ENCODE data around the gene EYS.

Gene EYS

GRCh38 chr6:65202738-65203137 lies 504.3 kb downstream of the EYS start:
- DNase-seq (ENCODE audit: low spot score): no peak

GRCh38 chr6:65199683-65200082 lies 507.3 kb downstream of the EYS start:
- DNase-seq (ENCODE audit: low spot score): no peak

DNA sequence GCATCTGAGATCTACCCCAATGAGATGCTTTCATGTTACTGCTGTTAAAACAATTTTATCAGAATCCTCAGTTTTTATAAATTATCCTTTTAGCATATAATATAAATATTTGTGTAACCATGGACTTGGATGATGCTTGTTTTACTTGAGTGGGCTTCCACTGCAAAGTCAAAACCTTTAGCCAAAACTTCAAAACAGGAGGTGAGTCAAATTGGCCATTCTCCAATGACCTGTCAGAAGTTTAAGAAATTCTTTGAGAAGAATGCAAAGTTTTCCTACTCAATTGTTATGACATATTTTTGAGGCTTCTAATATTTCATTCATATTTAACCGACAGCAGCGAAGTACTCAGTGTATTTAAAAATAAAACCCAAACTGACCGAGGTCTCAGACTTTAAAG lies 507.9 kb downstream of the EYS start:
- no peak for DNase-seq (ENCODE audit: low spot score)

DNA sequence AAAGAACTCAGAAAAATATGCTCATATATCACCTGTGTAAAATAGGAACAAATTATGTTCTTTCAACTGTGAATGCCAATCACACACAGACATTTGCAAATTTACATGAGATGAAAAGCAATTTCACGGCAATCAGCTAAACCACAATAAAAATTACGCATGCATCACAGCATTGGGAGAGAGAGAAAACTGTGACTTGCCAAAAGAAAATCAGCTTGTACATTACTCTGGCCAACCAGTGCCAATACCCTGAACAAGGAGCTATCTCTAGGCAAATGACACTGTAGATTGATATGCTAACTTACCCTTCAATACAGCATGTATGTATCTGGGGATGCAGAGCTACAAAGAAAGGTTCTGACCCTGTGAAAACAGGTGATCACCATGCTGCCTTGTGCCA lies 515.6 kb downstream of the EYS start:
- no peak for DNase-seq (ENCODE audit: low spot score)

GRCh38 chr6:65189236-65189881 lies 517.7 kb downstream of the EYS start:
- no peak for DNase-seq (ENCODE audit: low spot score)

DNA sequence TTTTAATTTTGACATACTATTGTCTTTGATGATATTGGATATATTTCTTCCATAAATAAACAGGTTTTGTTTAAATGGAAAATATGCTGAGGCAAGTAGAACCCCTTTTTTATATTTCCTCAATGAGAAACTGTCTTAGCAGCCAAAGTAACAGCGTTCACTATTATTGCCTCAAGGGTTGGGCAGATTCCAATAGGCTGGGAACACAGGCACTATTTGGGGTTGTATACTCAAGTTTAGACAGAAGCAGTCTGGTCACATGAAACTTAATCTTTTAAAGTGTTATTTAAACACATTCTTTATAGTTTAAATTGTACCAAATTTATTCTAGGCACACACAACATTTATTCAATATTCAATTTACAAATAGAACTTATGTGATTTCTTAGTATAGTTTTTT lies 520.2 kb downstream of the EYS start:
- DNase-seq (ENCODE audit: low spot score): no peak

DNA sequence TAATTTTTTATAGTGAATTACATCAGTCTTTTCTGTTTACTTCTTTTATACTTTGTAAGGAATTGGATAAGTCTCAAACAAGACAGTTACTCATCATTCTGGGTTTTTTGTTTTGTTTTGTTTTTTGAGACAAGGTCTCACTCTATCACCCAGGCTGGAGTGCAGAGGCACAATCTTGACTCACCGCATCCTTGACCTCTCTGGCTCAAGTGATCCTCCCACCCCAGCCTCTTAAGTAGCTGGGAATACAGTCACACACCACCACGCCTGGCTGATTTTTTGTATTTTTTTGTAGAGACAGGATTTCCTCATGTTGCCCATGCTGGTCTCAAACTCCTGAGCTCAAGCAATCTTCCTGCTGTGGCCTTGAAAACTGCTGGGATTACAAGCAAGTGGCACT lies 524.3 kb downstream of the EYS start:
- no peak for DNase-seq (ENCODE audit: low spot score)

DNA sequence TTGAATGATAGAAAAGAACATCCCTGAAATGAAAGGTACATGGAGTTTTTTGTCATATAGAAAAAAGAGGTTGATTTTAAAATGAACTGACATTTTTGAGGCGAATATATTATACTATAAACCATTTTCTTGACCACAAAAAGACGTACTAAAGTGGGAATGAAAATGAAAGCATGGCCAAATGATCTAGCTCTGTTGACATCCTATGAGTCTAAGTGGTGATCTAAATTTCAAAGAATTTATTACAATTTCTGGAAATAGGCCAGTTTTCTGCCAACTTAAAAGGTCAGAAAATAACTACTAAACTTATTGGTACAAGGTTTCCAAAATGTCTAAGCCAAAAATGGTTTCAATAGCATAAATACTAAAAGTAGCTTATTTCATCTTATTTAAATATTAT lies 536.8 kb downstream of the EYS start:
- no peak for DNase-seq (ENCODE audit: low spot score)

DNA sequence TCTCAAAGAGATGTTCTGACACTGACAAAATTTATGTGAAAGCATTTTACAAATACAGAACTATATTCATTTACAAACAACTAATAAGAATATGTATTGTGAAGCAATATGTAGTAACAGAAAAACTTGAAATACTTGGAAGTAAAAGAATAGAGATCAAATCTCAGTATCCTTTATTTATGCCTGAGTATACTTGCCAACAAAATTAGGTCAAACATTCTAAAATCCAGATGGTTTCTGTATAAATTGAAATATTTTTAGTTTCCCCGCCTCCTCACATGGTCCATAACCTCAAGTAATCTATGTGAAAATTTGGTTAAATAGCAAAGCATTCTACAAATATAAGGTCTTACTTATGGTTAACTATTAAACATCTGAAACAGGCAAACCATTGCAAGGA lies 545.4 kb downstream of the EYS start:
- DNase-seq (ENCODE audit: low spot score): no peak

- DNase-seq (ENCODE audit: low spot score): no peak
Measured at GRCh38 chr6:65157025-65157424, 550.0 kb downstream of the EYS start.

DNA sequence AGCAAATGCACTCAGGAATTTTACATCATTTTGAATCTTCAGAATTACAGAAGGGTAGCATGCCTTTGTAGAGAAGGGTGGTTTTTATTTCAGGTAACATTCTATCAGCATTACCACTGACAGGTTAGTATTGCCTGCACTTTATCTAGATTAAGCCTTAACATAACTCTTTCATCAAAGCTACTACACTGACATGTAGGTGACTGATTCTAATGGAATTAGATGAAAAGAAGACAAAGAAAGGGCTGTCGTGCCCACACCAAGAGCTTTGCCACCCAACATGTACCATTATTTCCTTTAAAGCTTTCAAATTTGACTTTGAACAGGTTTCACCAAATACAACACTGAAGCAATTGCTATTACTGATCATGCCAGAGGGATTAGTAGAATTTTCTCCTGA lies 551.9 kb downstream of the EYS start:
- DNase-seq (ENCODE audit: low spot score): no peak

GRCh38 chr6:65149841-65150240 lies 557.2 kb downstream of the EYS start:
- no peak for DNase-seq (ENCODE audit: low spot score)

DNA sequence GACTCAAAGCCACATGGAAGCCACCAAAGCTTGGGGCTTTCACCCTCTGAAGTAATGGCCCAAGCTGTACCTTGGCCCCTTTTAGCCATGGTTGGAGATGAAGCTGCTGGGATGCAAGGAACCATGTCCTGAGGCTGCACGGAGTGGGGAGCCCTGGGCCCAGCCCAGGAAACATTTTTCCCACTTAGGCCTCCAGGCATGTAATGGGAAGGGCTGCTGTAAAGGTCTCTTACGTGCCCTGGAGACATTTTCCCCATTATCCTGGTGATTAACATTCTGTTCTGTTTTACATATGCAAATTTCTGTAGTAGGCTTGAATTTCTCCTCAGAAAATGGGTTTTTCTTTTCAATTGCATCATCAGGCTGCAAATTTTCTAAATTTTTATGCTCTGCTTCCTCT lies 558.2 kb downstream of the EYS start:
- DNase-seq (ENCODE audit: low spot score): no peak

DNA sequence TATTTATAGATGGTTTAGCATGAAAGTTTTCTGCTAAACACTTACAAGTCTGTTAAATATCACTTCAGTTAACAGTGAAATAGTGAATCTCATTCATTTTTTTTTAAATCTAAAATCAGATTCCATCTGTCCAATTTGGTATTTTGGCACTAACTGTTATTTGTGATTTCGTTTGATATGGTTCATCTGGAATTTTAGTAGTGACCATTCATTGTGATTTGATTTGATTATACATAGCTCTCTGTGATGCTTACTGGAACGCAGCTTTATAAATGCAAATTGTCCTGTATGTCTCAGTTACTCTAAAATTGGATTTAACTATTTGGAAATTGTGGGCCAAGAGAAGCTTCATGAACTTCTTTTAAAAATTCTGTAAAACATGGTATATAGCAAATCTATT lies 571.5 kb downstream of the EYS start:
- no peak for DNase-seq (ENCODE audit: low spot score)

- no peak for DNase-seq (ENCODE audit: low spot score)
Measured at GRCh38 chr6:65126667-65127066, 580.4 kb downstream of the EYS start.

GRCh38 chr6:65123521-65123920 lies 583.5 kb downstream of the EYS start:
- no peak for DNase-seq (ENCODE audit: low spot score)

GRCh38 chr6:65117817-65118409 lies 589.1 kb downstream of the EYS start:
- DNase-seq (ENCODE audit: low spot score): no peak

- no peak for DNase-seq (ENCODE audit: low spot score)
Measured at GRCh38 chr6:65116326-65116725, 590.7 kb downstream of the EYS start.

- peak; percentile 11 for DNase-seq (ENCODE audit: low spot score)
Measured at GRCh38 chr6:65113581-65113980, 593.4 kb downstream of the EYS start.

GRCh38 chr6:65112435-65112834 lies 594.6 kb downstream of the EYS start:
- no peak for DNase-seq (ENCODE audit: low spot score)

GRCh38 chr6:65110031-65110430 lies 597.0 kb downstream of the EYS start:
- DNase-seq (ENCODE audit: low spot score): no peak

DNA sequence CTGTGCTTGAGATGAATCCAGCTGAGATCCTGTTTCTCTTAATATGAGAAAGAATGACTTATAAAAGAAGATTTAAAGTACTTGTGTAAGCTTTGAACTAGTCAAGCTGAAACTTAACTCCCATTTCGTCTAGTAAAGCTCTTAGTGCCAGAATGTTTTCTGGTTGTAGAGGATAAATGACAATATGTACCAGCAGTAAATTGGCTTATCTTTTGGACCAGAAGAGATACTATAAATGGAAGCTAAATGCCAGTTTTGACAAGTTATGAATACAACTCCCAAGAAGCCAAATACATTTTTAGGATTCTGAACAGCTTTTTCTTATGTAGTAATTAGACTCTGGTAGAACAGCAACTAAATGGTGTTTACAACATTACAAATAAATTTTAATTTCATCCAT lies 608.7 kb downstream of the EYS start:
- DNase-seq (ENCODE audit: low spot score): no peak

- DNase-seq (ENCODE audit: low spot score): no peak
Measured at GRCh38 chr6:65091561-65091960, 615.5 kb downstream of the EYS start.

GRCh38 chr6:65088575-65088974 lies 618.5 kb downstream of the EYS start:
- no peak for DNase-seq (ENCODE audit: low spot score)

Data from putamen (tissue), 1 donor.